ENCODE measurements around the gene MYOC. TPM values are rescaled to one million over a fixed set of nuclear protein-coding genes. Genes with fewer than 3 reads are reported as not detected.

MYOC gene
- total and polyA plus RNA-seq, 2 experiments from 2014 or later, result not detected

DNA sequence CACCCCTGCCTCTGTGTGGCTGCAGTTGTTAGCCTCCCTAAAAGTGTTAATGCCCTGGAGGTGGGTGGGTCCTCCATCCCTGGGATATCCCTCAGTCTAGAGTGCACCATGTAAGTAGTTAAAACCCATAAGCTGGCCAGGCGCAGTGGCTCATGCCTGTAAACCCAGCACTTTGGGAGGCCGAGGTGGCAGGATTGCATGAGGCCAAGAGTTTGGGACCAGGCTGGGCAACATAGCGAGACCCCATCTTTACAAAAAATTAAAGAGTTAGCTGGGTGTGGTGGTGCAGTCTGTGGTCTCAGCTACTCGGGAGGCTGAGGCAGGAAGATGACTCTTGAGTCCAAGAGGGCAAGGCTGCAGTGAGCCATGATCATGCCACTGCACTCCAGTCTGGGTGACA, 10.3 kb downstream of the MYOC start:
- H3K4me2 ChIP-seq, result no peak overlapping the region
- no peak overlapping the region for H3K27ac ChIP-seq
- H3K4me3 ChIP-seq, result no peak overlapping the region
- peaks cover 4% of the 10 kb centered on the region for H3K4me1 ChIP-seq (ENCODE audit: insufficient read depth)
- no peaks in the 10 kb centered on the region for H3K36me3 ChIP-seq (replicated peaks; ENCODE audit: insufficient read depth, low read depth)
- DNase-seq (ENCODE audit: low spot score), result no peak
- no peak overlapping the region for H2AFZ ChIP-seq
- no peaks in the 10 kb centered on the region for H4K20me1 ChIP-seq (ENCODE audit: insufficient read depth, poor library complexity, severe bottlenecking)
- H3K27me3 ChIP-seq, result no peaks in the 10 kb centered on the region
- WGBS (ENCODE audit: low lambda C conversion rate, missing lambda C conversion rate), result 96% methylated on average over 4 of the region's 4 CpGs
- H3K79me2 ChIP-seq, result no peaks in the 10 kb centered on the region
- H3K9me3 ChIP-seq (ENCODE audit: low read depth), result no peaks in the 10 kb centered on the region
- no peaks in the 10 kb centered on the region for H3K9me2 ChIP-seq (replicated peaks; ENCODE audit: insufficient read depth)
- no peak for TF ChIP-seq EZH2phosphoT487 (IDR thresholded peaks at IDR 0.05; ENCODE audit: low read depth, severe bottlenecking, unreplicated experiment)
- TF ChIP-seq, protein P1, sequence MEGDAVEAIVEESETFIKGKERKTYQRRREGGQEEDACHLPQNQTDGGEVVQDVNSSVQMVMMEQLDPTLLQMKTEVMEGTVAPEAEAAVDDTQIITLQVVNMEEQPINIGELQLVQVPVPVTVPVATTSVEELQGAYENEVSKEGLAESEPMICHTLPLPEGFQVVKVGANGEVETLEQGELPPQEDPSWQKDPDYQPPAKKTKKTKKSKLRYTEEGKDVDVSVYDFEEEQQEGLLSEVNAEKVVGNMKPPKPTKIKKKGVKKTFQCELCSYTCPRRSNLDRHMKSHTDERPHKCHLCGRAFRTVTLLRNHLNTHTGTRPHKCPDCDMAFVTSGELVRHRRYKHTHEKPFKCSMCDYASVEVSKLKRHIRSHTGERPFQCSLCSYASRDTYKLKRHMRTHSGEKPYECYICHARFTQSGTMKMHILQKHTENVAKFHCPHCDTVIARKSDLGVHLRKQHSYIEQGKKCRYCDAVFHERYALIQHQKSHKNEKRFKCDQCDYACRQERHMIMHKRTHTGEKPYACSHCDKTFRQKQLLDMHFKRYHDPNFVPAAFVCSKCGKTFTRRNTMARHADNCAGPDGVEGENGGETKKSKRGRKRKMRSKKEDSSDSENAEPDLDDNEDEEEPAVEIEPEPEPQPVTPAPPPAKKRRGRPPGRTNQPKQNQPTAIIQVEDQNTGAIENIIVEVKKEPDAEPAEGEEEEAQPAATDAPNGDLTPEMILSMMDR (IDR thresholded peaks at IDR 0.05; ENCODE audit: poor library complexity), result no peak
- no peak for TF ChIP-seq EZH2 (IDR thresholded peaks at IDR 0.05; ENCODE audit: borderline replicate concordance)

DNA sequence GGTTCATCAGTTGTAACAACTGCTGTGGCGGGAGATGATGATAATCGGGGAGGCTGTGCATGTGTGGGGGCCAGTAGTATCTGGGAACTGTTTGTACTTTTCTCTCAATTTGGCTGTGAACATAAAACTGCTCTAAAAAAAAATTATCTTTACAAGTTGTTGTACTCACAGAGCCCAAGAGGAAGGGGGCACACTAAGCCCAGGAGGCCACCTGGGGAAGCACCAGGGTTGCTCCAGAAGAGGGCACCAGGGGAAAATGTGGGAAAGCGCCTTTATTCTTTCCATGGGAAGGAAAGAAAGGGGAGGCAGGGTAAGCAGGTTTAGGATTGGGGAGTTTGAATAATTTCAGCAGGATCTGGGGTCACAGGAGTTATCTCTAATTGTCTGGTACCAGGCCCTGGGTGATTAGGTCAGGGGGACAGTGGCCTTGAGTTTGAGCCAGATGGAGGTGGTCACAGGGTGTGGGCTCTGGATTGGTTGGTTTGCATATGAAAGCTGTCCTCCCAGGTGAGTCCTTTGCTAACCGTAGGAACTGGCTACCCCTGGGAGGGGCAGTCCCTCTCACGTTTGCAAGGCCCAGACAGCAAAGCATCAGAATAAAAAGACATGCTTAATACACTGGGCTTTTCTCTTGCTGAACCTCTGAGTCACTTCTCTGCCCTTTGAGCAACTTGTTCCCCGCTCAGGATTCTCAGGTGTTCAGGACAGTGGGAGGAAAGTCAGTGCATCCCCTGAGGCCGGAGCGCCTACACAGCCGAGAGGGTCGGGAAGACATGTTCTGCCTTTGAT, 11.2 kb downstream of the MYOC start:
- Histone ChIP-seq H3K4me2 (no peak overlapping the region), H3K4me1 (ENCODE audit: insufficient read depth) (peaks cover 4% of the 10 kb centered on the region), H3K36me3 (replicated peaks; ENCODE audit: insufficient read depth, low read depth) (no peaks in the 10 kb centered on the region), H3K79me2 (no peaks in the 10 kb centered on the region), H2AFZ (no peak overlapping the region), H3K27me3 (no peaks in the 10 kb centered on the region), H3K27ac (no peak overlapping the region), H4K20me1 (ENCODE audit: insufficient read depth, poor library complexity, severe bottlenecking) (no peaks in the 10 kb centered on the region), H3K9me3 (ENCODE audit: low read depth) (no peaks in the 10 kb centered on the region), H3K4me3 (no peak overlapping the region), H3K9me2 (replicated peaks; ENCODE audit: insufficient read depth) (no peaks in the 10 kb centered on the region)
- WGBS (ENCODE audit: low lambda C conversion rate, missing lambda C conversion rate), result 48% methylated on average over 10 of the region's 10 CpGs
- TF ChIP-seq, protein P1 (IDR thresholded peaks at IDR 0.05; ENCODE audit: poor library complexity), result no peak
- TF ChIP-seq EZH2 (IDR thresholded peaks at IDR 0.05; ENCODE audit: borderline replicate concordance) (no peak), EZH2phosphoT487 (IDR thresholded peaks at IDR 0.05; ENCODE audit: low read depth, severe bottlenecking, unreplicated experiment) (no peak)
- no peak for DNase-seq (ENCODE audit: low spot score)

DNA sequence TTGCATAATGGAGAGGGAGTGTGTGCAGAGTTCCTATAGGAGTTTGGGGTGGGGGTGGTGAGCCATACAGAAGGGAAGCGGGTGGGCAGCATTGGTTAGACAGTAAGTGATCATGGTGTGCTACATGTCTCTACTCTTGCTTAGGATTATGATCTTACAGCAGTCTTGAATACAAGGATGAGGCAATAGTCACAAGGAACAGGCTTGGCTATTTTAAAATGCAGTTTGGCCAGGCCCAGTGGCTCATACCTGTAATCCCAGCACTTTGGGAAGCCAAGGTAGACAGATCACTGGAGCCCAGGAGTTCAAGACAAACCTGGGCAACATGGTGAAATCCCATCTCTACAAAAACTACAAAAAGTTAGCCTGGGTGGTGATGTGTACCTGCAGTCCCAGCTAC, 12.3 kb downstream of the MYOC start:
- Histone ChIP-seq H4K20me1 (ENCODE audit: insufficient read depth, poor library complexity, severe bottlenecking) (no peaks in the 10 kb centered on the region), H3K27me3 (no peaks in the 10 kb centered on the region), H3K4me1 (ENCODE audit: insufficient read depth) (peaks cover 2% of the 10 kb centered on the region), H2AFZ (no peak overlapping the region), H3K79me2 (no peaks in the 10 kb centered on the region), H3K9me3 (ENCODE audit: low read depth) (no peaks in the 10 kb centered on the region), H3K4me2 (no peak overlapping the region), H3K4me3 (no peak overlapping the region), H3K9me2 (replicated peaks; ENCODE audit: insufficient read depth) (no peaks in the 10 kb centered on the region), H3K36me3 (replicated peaks; ENCODE audit: insufficient read depth, low read depth) (no peaks in the 10 kb centered on the region), H3K27ac (no peak overlapping the region)
- DNase-seq (ENCODE audit: low spot score), result no peak
- WGBS (ENCODE audit: low lambda C conversion rate, missing lambda C conversion rate), result 100% methylated on average over 1 of the region's 1 CpG
- no peak for TF ChIP-seq EZH2 (IDR thresholded peaks at IDR 0.05; ENCODE audit: borderline replicate concordance)
- TF ChIP-seq, protein P1 (IDR thresholded peaks at IDR 0.05; ENCODE audit: poor library complexity), result no peak
- no peak for TF ChIP-seq EZH2phosphoT487 (IDR thresholded peaks at IDR 0.05; ENCODE audit: low read depth, severe bottlenecking, unreplicated experiment)
